Heart left ventricle (tissue), 13 donors: ENCODE measurements around the gene TIGD4.

Experiments
- POLR2A ChIP-seq, 2 donors: fragments of 450-650 bp; IDR thresholded peaks; one replicate each; pipeline ENCODE4 v1.6.1; 2017; ENCODE audit warnings: antibody characterized with exemption in 2 of 2, mild to moderate bottlenecking in 2 of 2, moderate library complexity in 2 of 2
- TF ChIP-seq, protein P1 (sequence below), 12 donors: fragments of 200-600 bp; sonication (generic) in 4 of 12; IDR thresholded peaks; one replicate each; pipeline versions ENCODE4 v1.5.0 to v1.8.0; 2018 to 2022; ENCODE audit warnings: antibody characterized with exemption in 12 of 12, mild to moderate bottlenecking in 5 of 12
- donor health status: ischemic (EF 13 %, LVEDD 7.1; RV severe dilation, severe dysfunction).
- donor health status: DM: no; HTN: yes; CAD: no.
- donor health status: DM: no; HTN: no; CAD: no.
- donor health status: ischemic (EF 25% LVEDD 6.9; RV normal size, moderate dysfunction).
- donor health status: ischemic (EF 25% LVEDD 5.7; RV mildly dilated, moderate dysfunction).
- donor health status: ischemic (EF 35%, LVEDD 5.7; RV mildly dilated, moderate dysfunction).
- donor health status: nonischemic (EF 11% LVEDD 7.7; RV severe dilation, severe dysfunction).
- donor health status: DM: yes; HTN: yes; CAD: no.
- donor health status: PGD.
- donor health status: ischemic (EF 29% LVEDD 5.4; RV normal size, mild dysfunction).
- donor health status: nonischemic (EF 23%, LVEDD 6.1; RV moderate dilation, normal function).

DNA sequence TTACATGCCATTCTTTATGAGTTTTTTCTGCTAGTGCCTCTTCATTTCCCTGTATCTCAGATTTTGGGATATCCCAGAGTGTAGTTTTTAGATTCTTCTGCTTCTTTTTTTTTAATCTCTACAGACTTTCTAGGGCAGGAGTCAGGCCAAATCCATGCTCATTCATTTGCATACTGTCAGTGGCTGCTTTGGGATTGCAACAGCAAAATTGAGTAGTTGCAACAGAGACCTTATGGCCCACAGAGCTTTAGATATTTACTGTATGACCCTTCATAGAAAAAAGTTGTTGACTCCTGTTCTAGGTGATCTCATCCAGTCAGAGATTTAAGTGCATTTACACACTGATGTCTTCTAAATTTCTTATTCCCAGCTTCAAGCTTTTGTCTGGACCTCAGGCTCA is 35.5 kb upstream of the TIGD4 start:
- TF ChIP-seq, protein P1, sequence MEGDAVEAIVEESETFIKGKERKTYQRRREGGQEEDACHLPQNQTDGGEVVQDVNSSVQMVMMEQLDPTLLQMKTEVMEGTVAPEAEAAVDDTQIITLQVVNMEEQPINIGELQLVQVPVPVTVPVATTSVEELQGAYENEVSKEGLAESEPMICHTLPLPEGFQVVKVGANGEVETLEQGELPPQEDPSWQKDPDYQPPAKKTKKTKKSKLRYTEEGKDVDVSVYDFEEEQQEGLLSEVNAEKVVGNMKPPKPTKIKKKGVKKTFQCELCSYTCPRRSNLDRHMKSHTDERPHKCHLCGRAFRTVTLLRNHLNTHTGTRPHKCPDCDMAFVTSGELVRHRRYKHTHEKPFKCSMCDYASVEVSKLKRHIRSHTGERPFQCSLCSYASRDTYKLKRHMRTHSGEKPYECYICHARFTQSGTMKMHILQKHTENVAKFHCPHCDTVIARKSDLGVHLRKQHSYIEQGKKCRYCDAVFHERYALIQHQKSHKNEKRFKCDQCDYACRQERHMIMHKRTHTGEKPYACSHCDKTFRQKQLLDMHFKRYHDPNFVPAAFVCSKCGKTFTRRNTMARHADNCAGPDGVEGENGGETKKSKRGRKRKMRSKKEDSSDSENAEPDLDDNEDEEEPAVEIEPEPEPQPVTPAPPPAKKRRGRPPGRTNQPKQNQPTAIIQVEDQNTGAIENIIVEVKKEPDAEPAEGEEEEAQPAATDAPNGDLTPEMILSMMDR (IDR thresholded peaks at IDR 0.05) = no peak
- no peak for TF ChIP-seq POLR2A (IDR thresholded peaks at IDR 0.05)
